ENCODE measurements around the gene SETD3.

GRCh38 chr14:99402285-99402648 lies 78.4 kb downstream of the SETD3 start:
- TF ChIP-seq CTCF (IDR thresholded peaks at IDR 0.05) (no peak), ZFX (IDR thresholded peaks at IDR 0.05; ENCODE audit: borderline replicate concordance) (no peak)

Measured in 22Rv1 (cell line).